SK-N-SH treated with all-trans-retinoic acid at 6 μM for 48 hours (cell line): ENCODE data around the gene DUSP3.

ENCODE experiments used
- ATAC-seq: fragments of 200-7000 bp; cut with Tn5 transposase; 3 replicates; pipeline ENCODE4 v1.9.1; 2020; ENCODE audit warnings: mild to moderate bottlenecking, moderate library complexity
- ARNTL ChIP-seq: fragments of 450-650 bp; formaldehyde crosslinking; IDR thresholded peaks from 2 replicates; pipeline ENCODE4 v1.5.0; 2020; ENCODE audit warnings: low read depth, mild to moderate bottlenecking, moderate library complexity, borderline replicate concordance
- BACH2 ChIP-seq: fragments of 250-450 bp; sonication (Bioruptor Pico); IDR thresholded peaks from 2 replicates; pipeline ENCODE4 v1.9.0; 2021; ENCODE audit warnings: mild to moderate bottlenecking, borderline replicate concordance
- CSDC2 ChIP-seq: fragments of 250-450 bp; sonication (Bioruptor Pico); IDR thresholded peaks from 2 replicates; pipeline ENCODE4 v1.5.0; 2020; ENCODE audit warnings: mild to moderate bottlenecking, moderate library complexity
- CSRNP3 ChIP-seq: fragments of 250-450 bp; sonication (Bioruptor Pico); IDR thresholded peaks from 2 replicates; pipeline ENCODE4 v1.5.1; 2021; ENCODE audit warnings: mild to moderate bottlenecking, moderate library complexity
- ESRRG ChIP-seq: fragments of 250-450 bp; sonication (Bioruptor Pico); IDR thresholded peaks from 2 replicates; pipeline ENCODE4 v1.6.1; 2021; ENCODE audit warnings: mild to moderate bottlenecking
- GLIS3 ChIP-seq: fragments of 250-450 bp; sonication (Bioruptor Pico); IDR thresholded peaks from 2 replicates; pipeline ENCODE4 v1.5.0; 2020; ENCODE audit warnings: mild to moderate bottlenecking, moderate library complexity
- ISL1 ChIP-seq: fragments of 250-450 bp; sonication (Bioruptor Pico); IDR thresholded peaks from 2 replicates; pipeline ENCODE4 v2.1.2; 2022; ENCODE audit warnings: mild to moderate bottlenecking, moderate library complexity
- OSR1 ChIP-seq: fragments of 250-450 bp; sonication (Bioruptor Pico); IDR thresholded peaks from 2 replicates; pipeline ENCODE4 v1.8.0; 2022; ENCODE audit warnings: moderate library complexity, mild to moderate bottlenecking, inconsistent platforms
- PATZ1 ChIP-seq: fragments of 250-450 bp; sonication (Bioruptor Pico); IDR thresholded peaks from 2 replicates; pipeline ENCODE4 v1.8.0; 2020; ENCODE audit warnings: mild to moderate bottlenecking, moderate library complexity, borderline replicate concordance
- POU6F1 ChIP-seq: fragments of 250-450 bp; sonication (Bioruptor Pico); IDR thresholded peaks from 2 replicates; pipeline ENCODE4 v1.8.0; 2021; ENCODE audit warnings: low read depth, mild to moderate bottlenecking, moderate library complexity, borderline replicate concordance
- PPARA ChIP-seq: fragments of 250-450 bp; sonication (Bioruptor Pico); IDR thresholded peaks from 2 replicates; pipeline ENCODE4 v1.5.0; 2020; ENCODE audit warnings: mild to moderate bottlenecking, borderline replicate concordance
- RARB ChIP-seq: fragments of 250-450 bp; sonication (Bioruptor Pico); IDR thresholded peaks from 2 replicates; pipeline ENCODE4 v1.8.0; 2021; ENCODE audit warnings: mild to moderate bottlenecking, moderate library complexity
- SNAI2 ChIP-seq: fragments of 250-450 bp; sonication (Bioruptor Pico); IDR thresholded peaks from 2 replicates; pipeline ENCODE4 v1.5.0; 2020; ENCODE audit warnings: mild to moderate bottlenecking, moderate library complexity
- TCF4 ChIP-seq: fragments of 250-450 bp; sonication (Bioruptor Pico); IDR thresholded peaks from 2 replicates; pipeline ENCODE4 v1.8.0; 2021; ENCODE audit warnings: mild to moderate bottlenecking, moderate library complexity, borderline replicate concordance
- TOX ChIP-seq: fragments of 250-450 bp; sonication (Bioruptor Pico); IDR thresholded peaks from 2 replicates; pipeline ENCODE4 v1.8.0; 2021; ENCODE audit warnings: mild to moderate bottlenecking, moderate library complexity, borderline replicate concordance
- TSHZ2 ChIP-seq: fragments of 250-450 bp; sonication (Bioruptor Pico); IDR thresholded peaks from 2 replicates; pipeline ENCODE4 v1.5.0; 2020; ENCODE audit warnings: mild to moderate bottlenecking, moderate library complexity
- ZC3H10 ChIP-seq: fragments of 250-450 bp; sonication (Bioruptor Pico); IDR thresholded peaks from 2 replicates; pipeline ENCODE4 v1.5.1; 2021; ENCODE audit warnings: mild to moderate bottlenecking, moderate library complexity
- ZFP3 ChIP-seq: fragments of 250-450 bp; sonication (Bioruptor Pico); IDR thresholded peaks from 2 replicates; pipeline ENCODE4 v1.5.0; 2020; ENCODE audit warnings: mild to moderate bottlenecking, moderate library complexity
- ZFP30 ChIP-seq: fragments of 450-650 bp; formaldehyde crosslinking; IDR thresholded peaks from 2 replicates; pipeline ENCODE4 v1.5.0; 2022; ENCODE audit warnings: mild to moderate bottlenecking, moderate library complexity
- ZNF565 ChIP-seq: fragments of 450-650 bp; formaldehyde crosslinking; conservative IDR thresholded peaks from 2 replicates; pipeline ENCODE4 v1.5.0; 2020; ENCODE audit warnings: low read depth, mild to moderate bottlenecking, moderate library complexity
- ZNF70 ChIP-seq: fragments of 450-650 bp; formaldehyde crosslinking; IDR thresholded peaks from 2 replicates; pipeline ENCODE4 v1.5.0; 2020; ENCODE audit warnings: mild to moderate bottlenecking, moderate library complexity

DUSP3 gene

GRCh38 chr17:43822570-43823190 lies 43.9 kb upstream of the DUSP3 start (continued):
- TF ChIP-seq TSHZ2 (no peak), ESRRG (CRISPR knock-in tag) (no peak), GLIS3 (no peak), POU6F1 (CRISPR knock-in tag) (no peak)
- TF ChIP-seq, all 23 proteins: peak for 0

GRCh38 chr17:43820759-43821158 lies 42.0 kb upstream of the DUSP3 start:
- no peak for ATAC-seq

GRCh38 chr17:43818966-43819365 lies 40.2 kb upstream of the DUSP3 start:
- TF ChIP-seq PATZ1 (CRISPR knock-in tag) (no peak), ZC3H10 (no peak), TSHZ2 (no peak), ZNF70 (CRISPR knock-in tag) (no peak), RARB (no peak), ZFP30 (no peak), CSDC2 (CRISPR knock-in tag) (no peak)
- no peak for ATAC-seq

More at GRCh38 chr17:43820759-43821158, 42.0 kb upstream of the DUSP3 start:
- TF ChIP-seq BACH2 (CRISPR knock-in tag) (no peak), ZFP3 (CRISPR knock-in tag) (no peak), PATZ1 (CRISPR knock-in tag) (no peak), ESRRG (CRISPR knock-in tag) (no peak), ZNF565 (CRISPR knock-in tag) (no peak), PPARA (CRISPR knock-in tag) (no peak), TOX (no peak), GLIS3 (no peak), ARNTL (CRISPR knock-in tag) (no peak), RARB (no peak), POU6F1 (CRISPR knock-in tag) (no peak), ZNF70 (CRISPR knock-in tag) (no peak), TCF4 (CRISPR knock-in tag) (no peak), OSR1 (no peak), ISL1 (no peak), ZFP30 (no peak), SNAI2 (CRISPR knock-in tag) (no peak), CSRNP3 (CRISPR knock-in tag) (no peak)
